HepG2 (cell line): Measurements from ENCODE around the gene PKLR. TPM values are rescaled to one million over a fixed set of nuclear protein-coding genes. Genes with fewer than 3 reads are reported as not detected.

ENCODE experiments used
- BCL3 ChIP-seq: sonication (generic); formaldehyde crosslinking; IDR thresholded peaks from 2 replicates; pipeline ENCODE4 v1.5.1; 2020; ENCODE audit warnings: mild to moderate bottlenecking, missing genetic modification reagents, moderate library complexity
- BRF2 ChIP-seq: sonication (generic); formaldehyde crosslinking; IDR thresholded peaks from 2 replicates; pipeline ENCODE4 v1.8.1; 2022; ENCODE audit warnings: mild to moderate bottlenecking, missing genetic modification reagents
- CENPBD1 ChIP-seq: sonication (generic); formaldehyde crosslinking; IDR thresholded peaks from 2 replicates; pipeline ENCODE4 v1.8.0; 2022; ENCODE audit warnings: missing genetic modification reagents, low read depth, mild to moderate bottlenecking, borderline replicate concordance
- HMG20B ChIP-seq: conservative IDR thresholded peaks from 2 replicates; pipeline ENCODE4 v1.6.1; 2016; ENCODE audit warnings: missing genetic modification reagents, missing compliant biosample characterization
- MXI1 ChIP-seq: IDR thresholded peaks from 3 replicates; pipeline ENCODE4 v1.6.1; 2012; ENCODE audit warnings: low read depth, low read length, inconsistent platforms, borderline replicate concordance
- NFIC ChIP-seq: IDR thresholded peaks from 2 replicates; pipeline ENCODE4 v1.6.1; 2012; ENCODE audit warnings: mild to moderate bottlenecking, low read length, inconsistent platforms
- REL ChIP-seq: sonication (generic); formaldehyde crosslinking; conservative IDR thresholded peaks from 2 replicates; pipeline ENCODE4 v1.8.0; 2022; ENCODE audit warnings: mild to moderate bottlenecking, missing genetic modification reagents, moderate library complexity
- SMARCC2 ChIP-seq: fragments of 450-650 bp; IDR thresholded peaks from 2 replicates; pipeline ENCODE4 v1.6.1; 2017; ENCODE audit warnings: antibody characterized with exemption, mild to moderate bottlenecking
- TCF7L2 ChIP-seq: IDR thresholded peaks from 2 replicates; pipeline ENCODE4 v1.6.1; 2011; ENCODE audit warnings: mild to moderate bottlenecking, low read depth, low read length, moderate library complexity
- TFE3 ChIP-seq: IDR thresholded peaks from 2 replicates; pipeline ENCODE4 v1.6.1; 2016
- ZBTB37 ChIP-seq: sonication (generic); formaldehyde crosslinking; IDR thresholded peaks from 2 replicates; pipeline ENCODE4 v1.4.0; 2020; ENCODE audit warnings: mild to moderate bottlenecking, missing genetic modification reagents
- ZC3H4 ChIP-seq: sonication (generic); formaldehyde crosslinking; IDR thresholded peaks from 2 replicates; pipeline ENCODE4 v1.4.0; 2020; ENCODE audit warnings: missing genetic modification reagents, borderline replicate concordance
- ZFP36 ChIP-seq: fragments of 150-350 bp; IDR thresholded peaks from 2 replicates; pipeline ENCODE4 v1.6.1; 2018; ENCODE audit warnings: borderline replicate concordance, low read length, low read depth; ENCODE audit not compliant: partially characterized antibody
- ZNF281 ChIP-seq: sonication (generic); formaldehyde crosslinking; IDR thresholded peaks from 2 replicates; pipeline ENCODE4 v1.4.0; 2020; ENCODE audit warnings: missing genetic modification reagents, borderline replicate concordance
- ZNF296 ChIP-seq: sonication (generic); formaldehyde crosslinking; conservative IDR thresholded peaks from 2 replicates; pipeline ENCODE4 v1.5.0; 2020; ENCODE audit warnings: mild to moderate bottlenecking, missing genetic modification reagents
- ZNF33A ChIP-seq: sonication (generic); formaldehyde crosslinking; IDR thresholded peaks from 2 replicates; pipeline ENCODE4 v1.5.1; 2020; ENCODE audit warnings: missing genetic modification reagents, mild to moderate bottlenecking, moderate library complexity, borderline replicate concordance
- ZNF616 ChIP-seq: sonication (generic); formaldehyde crosslinking; IDR thresholded peaks from 2 replicates; pipeline ENCODE4 v1.5.0; 2020; ENCODE audit warnings: low read depth, mild to moderate bottlenecking, missing genetic modification reagents
- ZNF75D ChIP-seq: sonication (generic); formaldehyde crosslinking; IDR thresholded peaks from 2 replicates; pipeline ENCODE4 v1.8.1; 2023; ENCODE audit warnings: missing genetic modification reagents, mild to moderate bottlenecking, borderline replicate concordance
- ZNF784 ChIP-seq: sonication (generic); formaldehyde crosslinking; IDR thresholded peaks from 2 replicates; pipeline ENCODE4 v1.5.1; 2020; ENCODE audit warnings: missing genetic modification reagents, mild to moderate bottlenecking, borderline replicate concordance
- polyA plus RNA-seq, 8 experiments: library from polyadenylated mRNA; depleted of rRNA in 3 of 8; stranded (reverse) in 7 of 8; unstranded in 1 of 8; fragments of >200 nt; fragmentation: Illumina TruSeq in 4 of 8; extraction: Trizol in 4 of 8; gene quantifications; 2 replicates each; pipeline versions ENCODE4 v1.2.1 to v1.2.3, GENCODE V29; 2011 to 2016; ENCODE audit warnings: low read depth in 4 of 8, missing spikeins in 1 of 8, mixed read lengths in 1 of 8; ENCODE audit not compliant: insufficient read depth in 1 of 8
- total RNA-seq, 5 experiments: library from RNA; depleted of rRNA; stranded (reverse); fragments of >200 nt; fragmentation: Illumina TruSeq; extraction: Trizol; gene quantifications; 2 replicates each; pipeline ENCODE4 v1.2.3, GENCODE V29; 2016; ENCODE audit warnings: low read depth in 1 of 5

Gene PKLR
- total and polyA plus RNA-seq, 2 of the 13 experiments (the other 11 are each of a cell fraction or from before 2014, with no cell fraction given): 10.3 to 29.3 TPM

GRCh38 chr1:155255243-155256007 is 45.8 kb downstream of the PKLR start, which contains the start of gene ENTREP3 (continued):
- TF ChIP-seq ZNF784 (CRISPR knock-in tag) (peak; percentile 58; the same call in 1 of the 2 replicates), ZFP36 (no peak), TCF7L2 (no peak), ZNF75D (CRISPR knock-in tag) (no peak), CENPBD1 (CRISPR knock-in tag) (no peak), HMG20B (CRISPR knock-in tag) (no peak; the same call in 1 of the 2 replicates), REL (CRISPR knock-in tag) (no peak), SMARCC2 (no peak), NFIC (no peak), BCL3 (CRISPR knock-in tag) (no peak), ZC3H4 (CRISPR knock-in tag) (no peak), ZNF281 (peak; percentile 94), ZNF33A (CRISPR knock-in tag) (no peak), ZNF616 (no peak), BRF2 (CRISPR knock-in tag) (no peak), MXI1 (peak; percentile 73; the same call in 1 of the 3 replicates), ZBTB37 (CRISPR knock-in tag) (no peak), TFE3 (no peak), ZNF296 (CRISPR knock-in tag) (no peak)
